SK-N-DZ (cell line): ENCODE results near the gene MSRB1.
"Not testable (repeated sequence)": the region's sequence is repeated elsewhere in the genome, so short reads cannot be mapped to it uniquely, and the experiment has no call there.

ENCODE experiments used
- DNase-seq: peaks from one replicate; pipeline ENCODE4 v3.0.0-alpha.2; 2015; ENCODE audit warnings: low spot score
- small RNA-seq, 2 experiments: library from RNA; depleted of rRNA; stranded (forward); fragments of <200 nt; gene quantifications; one replicate each; pipeline ENCODE3, GENCODE V24; 2014

Gene MSRB1

DNA sequence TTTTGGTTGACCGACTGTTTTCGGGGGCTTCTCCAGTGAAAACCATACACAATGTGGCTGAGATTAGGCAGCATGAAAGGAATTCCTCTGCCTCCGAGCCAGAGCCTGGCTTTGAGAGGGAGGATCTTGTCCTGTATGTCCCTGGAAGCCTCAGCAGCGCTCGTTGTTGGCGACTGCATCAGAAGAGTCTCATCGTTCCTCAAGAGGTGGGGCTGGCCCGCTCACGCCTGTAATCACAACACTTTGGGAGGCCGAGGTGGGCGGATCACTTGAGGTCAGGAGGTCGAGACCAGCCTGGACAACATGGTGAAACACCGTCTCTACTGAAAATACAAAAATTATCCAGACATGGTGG lies 39.8 kb downstream of the MSRB1 start:
- DNase-seq, result no peak

DNA sequence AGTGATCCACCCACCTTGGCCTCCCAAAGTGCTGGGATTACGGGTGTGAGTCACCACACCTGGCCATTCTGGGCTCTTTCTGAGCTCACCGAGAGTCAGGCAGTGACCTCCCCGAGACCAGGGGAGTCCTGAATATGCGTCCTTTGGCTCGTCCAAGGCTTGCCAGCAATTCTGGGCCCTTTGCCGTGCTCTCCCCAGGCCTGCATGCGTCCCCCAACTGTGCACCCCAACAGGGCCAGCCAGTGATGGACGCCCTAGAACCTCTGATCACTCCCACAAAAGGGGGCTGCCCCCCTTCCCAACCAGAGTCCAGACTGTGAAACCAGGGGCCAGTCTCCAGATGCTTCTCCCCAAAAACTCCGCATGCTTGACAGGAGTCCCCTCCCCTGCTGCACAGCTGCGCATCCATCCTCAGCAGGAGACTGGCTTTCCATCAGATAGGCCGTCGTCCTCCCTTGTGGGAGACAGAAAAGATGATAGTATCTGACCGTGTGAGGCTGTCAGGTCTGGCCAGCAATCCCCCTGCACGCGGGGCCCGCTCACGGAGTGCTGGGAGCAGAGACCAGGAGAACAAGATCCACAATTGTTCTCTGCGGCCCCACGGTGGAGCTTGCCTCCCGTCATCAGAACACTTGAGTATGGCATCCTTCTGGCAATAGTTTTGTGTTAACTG lies 40.3 kb downstream of the MSRB1 start:
- peak; percentile 59 for DNase-seq

DNA sequence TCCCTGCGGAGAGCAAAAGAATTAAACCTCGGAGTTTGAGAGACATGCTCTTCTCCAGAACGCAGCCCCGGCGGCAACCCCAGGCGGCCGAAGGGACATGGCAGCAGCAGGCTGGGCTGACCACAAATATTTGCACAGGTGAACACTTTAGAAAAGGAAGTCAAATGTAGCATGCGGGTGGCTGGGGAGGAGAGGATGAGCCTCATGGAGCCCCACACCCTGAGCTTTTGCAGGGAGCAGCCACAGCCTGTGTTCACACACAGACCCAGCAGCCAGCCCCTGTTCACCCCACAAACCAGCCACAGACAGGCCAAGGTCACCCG lies 42.6 kb downstream of the MSRB1 start:
- no peak for DNase-seq

DNA sequence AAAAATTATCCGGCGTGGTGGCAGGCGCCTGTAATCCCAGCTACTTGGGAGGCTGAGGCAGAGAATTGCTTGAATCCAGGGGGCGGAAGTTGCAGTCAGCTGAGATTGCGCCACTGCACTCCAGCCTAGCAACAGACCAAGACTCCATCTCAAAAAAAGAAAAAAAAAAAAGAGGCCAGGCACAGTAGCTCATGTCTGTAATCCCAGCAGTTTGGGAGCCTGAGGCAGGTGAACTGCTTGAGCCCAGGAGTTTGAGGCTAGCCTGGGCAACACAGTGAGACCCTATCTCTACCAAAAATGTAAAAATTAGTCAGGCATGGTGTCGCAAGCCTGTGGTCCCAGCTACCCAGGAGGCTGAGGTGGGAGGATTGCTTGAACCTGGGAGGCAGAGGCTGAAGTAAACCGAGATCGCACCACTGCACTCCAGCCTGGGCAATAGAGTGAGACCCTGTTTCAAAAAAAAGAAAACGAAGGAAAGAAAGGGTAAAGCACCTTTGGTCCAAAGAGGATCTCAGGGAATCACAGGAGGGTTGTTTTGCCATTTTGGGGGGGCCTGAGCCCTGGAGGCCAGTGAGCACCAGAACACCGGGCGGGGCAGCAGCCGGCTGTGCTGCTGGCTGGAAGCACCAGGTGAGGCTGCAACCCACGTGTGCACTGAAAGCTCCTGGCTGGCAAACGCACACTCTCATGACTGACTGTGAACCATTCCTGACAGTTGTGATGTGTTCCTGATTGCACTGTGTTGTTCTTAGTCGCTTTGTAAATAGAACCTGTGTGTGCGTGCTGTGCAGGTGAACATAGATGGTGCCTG lies 43.2 kb downstream of the MSRB1 start:
- no peak for DNase-seq

DNA sequence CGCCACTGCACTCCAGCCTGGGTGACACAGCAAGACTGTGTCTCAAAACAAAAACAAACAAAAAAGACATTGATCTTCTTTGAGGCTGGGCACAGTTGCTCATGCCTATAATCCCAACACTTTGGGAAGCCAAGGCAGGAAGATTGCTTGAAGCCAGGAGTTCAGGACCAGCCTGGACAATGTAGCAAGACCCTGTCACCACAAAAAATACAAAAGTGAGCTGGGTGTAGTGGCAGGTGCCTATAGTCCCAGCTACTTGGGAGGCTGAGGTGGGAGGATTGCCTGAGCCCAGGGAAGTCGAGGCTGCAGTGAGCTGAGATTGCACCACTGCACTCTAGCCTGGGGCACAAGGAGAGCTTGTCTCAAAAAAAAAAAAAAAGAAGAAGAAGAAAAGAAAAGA lies 45.3 kb downstream of the MSRB1 start:
- not testable (repeated sequence) for DNase-seq

DNA sequence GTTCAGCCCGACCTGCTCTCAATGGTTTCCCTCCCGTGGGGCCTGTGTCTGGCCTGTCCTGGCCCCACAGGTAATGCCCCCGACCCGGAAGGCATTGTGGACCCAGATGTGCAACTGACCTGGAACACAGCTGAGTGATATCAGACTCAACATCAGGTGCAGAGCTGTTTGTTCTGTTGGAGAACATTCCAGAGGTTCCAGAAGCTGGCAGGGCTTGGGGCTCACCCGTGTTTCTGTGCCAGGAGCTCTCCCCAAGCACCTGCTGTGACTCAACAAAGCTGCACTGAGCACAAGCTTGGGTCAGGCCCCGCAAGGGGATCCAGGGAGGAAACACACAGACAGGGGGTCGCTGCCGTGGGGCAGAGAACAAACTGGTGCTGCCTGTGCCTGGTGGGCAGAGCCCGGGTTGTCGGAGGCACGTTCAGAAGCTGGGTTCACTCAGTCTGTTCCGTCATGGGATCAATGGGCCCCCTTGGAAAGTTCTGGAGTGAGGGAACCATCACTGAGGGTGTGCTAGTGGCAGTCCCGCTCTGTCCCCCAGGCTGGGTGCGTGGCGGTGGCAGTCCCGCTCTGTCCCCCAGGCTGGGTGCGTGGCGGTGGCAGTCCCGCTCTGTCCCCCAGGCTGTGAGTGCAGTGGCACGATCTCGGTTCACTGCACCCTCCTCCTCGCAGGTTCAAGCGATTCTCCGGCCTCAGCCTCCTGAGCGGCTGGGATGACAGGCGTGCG lies 46.9 kb downstream of the MSRB1 start:
- no peak for DNase-seq

DNA sequence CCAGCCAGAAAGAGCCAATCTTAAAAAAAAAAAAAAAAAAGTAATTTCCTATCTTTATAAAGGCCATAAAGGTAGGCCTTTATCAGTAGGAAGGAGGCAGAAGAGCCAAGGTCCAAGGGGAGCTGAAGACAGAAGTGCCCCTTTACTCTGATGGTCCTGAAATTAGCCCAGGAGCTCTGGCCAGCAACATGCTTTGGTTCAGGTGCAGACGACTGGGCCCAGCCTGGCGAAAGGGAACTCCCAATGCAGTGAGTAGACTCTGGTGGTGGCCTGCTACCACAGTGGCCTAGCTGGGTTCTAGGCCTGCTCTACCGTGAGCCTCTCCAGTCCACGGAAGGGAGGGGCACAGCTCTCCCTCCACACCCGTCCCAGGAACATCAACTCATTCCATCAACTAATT lies 47.9 kb downstream of the MSRB1 start:
- no peak for DNase-seq

DNA sequence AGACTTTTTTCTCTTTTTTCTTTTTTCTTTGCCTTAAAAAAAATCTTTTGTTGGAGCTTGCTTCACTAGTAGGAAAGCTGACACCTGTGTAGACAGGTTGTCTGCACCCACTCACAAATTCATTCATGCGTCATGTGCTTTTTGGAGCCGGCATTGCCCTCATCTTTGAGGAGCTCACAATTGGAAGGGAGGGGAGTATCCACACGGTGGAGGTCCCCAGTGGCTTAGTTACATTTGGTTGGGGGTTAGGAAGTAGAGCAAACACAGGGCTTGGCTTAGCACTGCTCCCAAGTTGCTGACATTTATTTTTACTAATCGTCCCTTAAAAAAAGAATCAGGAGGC lies 52.3 kb downstream of the MSRB1 start:
- DNase-seq, result peak; percentile 42

DNA sequence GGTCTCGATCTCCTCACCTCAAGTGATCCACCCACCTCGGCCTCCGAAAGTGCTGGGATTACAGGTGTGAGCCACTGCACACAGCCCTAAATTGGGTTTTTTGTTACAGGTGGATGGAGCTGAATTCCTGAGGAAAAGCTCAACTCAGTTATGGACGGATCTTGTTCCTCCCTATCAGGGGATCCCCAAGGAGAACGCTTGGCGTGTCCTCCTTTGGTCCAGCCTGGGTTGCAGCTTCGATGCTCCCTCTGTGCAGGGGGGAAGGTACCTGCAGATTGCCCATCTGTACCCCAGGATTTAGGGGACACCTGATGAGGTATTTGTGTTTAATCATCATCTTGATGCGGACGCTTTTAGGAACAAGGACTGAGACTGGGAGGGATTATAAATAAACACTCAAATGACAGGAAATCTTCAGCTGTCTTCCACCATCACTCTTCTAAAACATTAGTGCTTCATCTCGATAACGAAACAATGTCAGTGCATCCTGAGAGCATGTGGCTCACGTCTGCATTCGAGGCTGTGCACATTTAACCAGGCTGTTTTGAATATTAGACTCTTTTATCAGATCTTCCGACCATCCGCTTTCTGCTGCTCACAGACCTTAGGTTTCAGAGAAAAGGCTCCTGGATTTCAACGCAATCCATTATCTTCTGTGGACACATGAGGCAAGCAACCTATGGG lies 52.8 kb downstream of the MSRB1 start:
- peak; percentile 70 for DNase-seq

Small RNA genes lying within 50 kb of the gene (small RNA-seq; reads per million reads assigned to genes)
- gene AC005363.2 (0 to 0.13 reads per million in 2 experiments), gene SNORA10 (0 reads per million in 2 experiments), gene SNORA64 (0 reads per million in 2 experiments)
